Fibroblast of lung (primary cell): ENCODE measurements around the gene KIAA1217.

Experiments
- EZH2 ChIP-seq: IDR thresholded peaks from 2 replicates; pipeline ENCODE4 v1.5.1; 2012; ENCODE audit warnings: low read length, control low read depth, mild to moderate bottlenecking; ENCODE audit errors: missing control alignments
- TF ChIP-seq, protein P1 (sequence below), 2 donors: IDR thresholded peaks in 1 of 2; conservative IDR thresholded peaks in 1 of 2; 1 replicate in 1 of 2; 2 replicates in 1 of 2; pipeline ENCODE4 v1.5.1; 2011 to 2012; ENCODE audit warnings: low read length in 2 of 2, control low read depth in 1 of 2, inconsistent platforms in 1 of 2, low read depth in 1 of 2, mild to moderate bottlenecking in 1 of 2

DNA sequence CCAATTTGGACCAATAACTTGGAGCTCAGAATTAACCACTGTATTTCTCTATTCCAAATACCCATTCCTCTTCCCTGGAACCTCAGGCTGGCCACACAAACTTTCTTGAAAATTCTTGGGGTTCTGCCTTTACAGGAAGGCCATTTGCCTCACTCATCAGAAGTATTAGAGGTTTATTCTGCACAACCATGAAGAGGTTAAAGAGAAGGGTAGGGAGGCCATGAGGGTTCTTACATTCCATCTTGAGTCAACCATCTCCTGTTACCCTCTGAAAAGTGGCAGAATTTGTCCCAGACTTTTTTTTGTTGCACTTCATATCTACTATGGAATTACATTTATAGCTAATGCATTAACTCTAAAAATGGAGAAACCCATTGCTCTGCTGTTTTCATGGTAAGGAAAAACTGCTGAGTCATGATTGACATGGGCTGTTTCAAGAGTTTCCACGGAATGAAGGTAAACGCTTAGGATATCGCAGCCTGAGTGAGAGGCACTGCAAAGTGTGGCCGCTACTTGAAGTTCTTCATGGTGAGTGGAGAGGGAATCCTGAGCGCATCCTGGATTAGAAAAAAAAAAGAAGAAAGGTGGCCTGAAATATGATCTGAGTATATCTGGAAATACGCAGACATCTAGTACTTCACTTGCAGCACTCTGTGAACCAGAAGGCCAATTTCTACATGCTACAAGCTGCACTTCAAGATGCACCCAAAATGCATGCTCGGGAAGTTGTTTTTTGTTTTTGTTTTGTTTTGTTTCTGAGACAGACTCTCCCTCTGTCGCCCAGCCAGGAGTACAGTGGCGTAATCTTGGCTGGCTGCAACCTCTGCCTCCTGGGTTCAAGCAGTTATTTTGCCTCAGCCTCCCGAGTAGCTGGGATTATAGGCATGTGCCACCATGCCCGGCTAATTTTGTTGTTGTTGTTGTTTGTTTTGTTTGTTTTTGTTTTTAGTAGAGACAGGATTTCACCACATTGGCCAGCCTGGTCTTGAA lies 83.7 kb downstream of the KIAA1217 start:
- TF ChIP-seq, protein P1, sequence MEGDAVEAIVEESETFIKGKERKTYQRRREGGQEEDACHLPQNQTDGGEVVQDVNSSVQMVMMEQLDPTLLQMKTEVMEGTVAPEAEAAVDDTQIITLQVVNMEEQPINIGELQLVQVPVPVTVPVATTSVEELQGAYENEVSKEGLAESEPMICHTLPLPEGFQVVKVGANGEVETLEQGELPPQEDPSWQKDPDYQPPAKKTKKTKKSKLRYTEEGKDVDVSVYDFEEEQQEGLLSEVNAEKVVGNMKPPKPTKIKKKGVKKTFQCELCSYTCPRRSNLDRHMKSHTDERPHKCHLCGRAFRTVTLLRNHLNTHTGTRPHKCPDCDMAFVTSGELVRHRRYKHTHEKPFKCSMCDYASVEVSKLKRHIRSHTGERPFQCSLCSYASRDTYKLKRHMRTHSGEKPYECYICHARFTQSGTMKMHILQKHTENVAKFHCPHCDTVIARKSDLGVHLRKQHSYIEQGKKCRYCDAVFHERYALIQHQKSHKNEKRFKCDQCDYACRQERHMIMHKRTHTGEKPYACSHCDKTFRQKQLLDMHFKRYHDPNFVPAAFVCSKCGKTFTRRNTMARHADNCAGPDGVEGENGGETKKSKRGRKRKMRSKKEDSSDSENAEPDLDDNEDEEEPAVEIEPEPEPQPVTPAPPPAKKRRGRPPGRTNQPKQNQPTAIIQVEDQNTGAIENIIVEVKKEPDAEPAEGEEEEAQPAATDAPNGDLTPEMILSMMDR (conservative IDR thresholded peaks at IDR 0.05 in 1 of 2, IDR thresholded peaks at IDR 0.05 in 1 of 2; ENCODE audit: low read depth in 1 of 2, low read length in 2 of 2): no peak
- no peak for TF ChIP-seq EZH2
